ENCODE measurements around the gene ISM1.

DNA sequence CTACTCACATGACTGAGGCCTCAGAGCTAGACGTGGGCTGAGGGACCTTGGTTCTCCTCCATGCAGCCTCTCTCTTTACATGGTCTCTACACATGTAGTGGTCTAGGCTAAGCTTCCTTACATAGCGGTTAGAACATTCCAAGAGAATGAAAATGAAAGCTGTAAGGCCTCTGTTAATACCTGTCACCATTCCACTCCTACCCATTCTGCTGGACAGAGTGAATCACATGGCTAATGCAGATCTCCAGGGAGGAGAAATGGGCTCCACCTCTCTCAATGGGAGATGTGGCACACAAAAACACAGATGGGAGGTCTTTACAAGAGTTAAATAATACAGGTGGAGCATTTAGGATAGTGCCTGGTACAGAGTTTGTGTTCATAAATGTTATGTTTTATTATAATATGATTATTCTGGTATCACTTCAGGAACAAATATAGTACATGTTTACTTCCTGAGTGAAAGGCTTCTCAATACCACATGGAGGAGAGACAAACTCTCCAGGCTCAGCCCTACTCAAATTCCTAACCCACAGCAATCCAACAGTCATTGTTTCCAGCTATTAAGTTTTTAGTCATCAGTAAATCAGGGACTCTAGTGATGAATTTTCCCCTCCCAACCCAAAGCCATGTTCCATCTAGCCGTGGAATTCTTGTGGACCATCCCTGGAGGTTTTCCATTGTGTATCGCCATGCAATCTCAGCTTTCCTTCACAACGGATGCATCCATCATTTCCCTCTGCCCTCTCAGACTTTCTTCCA, 57.9 kb downstream of the ISM1 start:
- TF ChIP-seq, protein P1, sequence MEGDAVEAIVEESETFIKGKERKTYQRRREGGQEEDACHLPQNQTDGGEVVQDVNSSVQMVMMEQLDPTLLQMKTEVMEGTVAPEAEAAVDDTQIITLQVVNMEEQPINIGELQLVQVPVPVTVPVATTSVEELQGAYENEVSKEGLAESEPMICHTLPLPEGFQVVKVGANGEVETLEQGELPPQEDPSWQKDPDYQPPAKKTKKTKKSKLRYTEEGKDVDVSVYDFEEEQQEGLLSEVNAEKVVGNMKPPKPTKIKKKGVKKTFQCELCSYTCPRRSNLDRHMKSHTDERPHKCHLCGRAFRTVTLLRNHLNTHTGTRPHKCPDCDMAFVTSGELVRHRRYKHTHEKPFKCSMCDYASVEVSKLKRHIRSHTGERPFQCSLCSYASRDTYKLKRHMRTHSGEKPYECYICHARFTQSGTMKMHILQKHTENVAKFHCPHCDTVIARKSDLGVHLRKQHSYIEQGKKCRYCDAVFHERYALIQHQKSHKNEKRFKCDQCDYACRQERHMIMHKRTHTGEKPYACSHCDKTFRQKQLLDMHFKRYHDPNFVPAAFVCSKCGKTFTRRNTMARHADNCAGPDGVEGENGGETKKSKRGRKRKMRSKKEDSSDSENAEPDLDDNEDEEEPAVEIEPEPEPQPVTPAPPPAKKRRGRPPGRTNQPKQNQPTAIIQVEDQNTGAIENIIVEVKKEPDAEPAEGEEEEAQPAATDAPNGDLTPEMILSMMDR (IDR thresholded peaks at IDR 0.05) = no peak
- TF ChIP-seq POLR2AphosphoS5 (IDR thresholded peaks at IDR 0.05) = no peak

Data from stomach (tissue), 4 donors.